Measurements from ENCODE around the gene OR4E2.
"Not testable (repeated sequence)": the region's sequence is repeated elsewhere in the genome, so short reads cannot be mapped to it uniquely, and the experiment has no call there.

The OR4E2 gene

DNA sequence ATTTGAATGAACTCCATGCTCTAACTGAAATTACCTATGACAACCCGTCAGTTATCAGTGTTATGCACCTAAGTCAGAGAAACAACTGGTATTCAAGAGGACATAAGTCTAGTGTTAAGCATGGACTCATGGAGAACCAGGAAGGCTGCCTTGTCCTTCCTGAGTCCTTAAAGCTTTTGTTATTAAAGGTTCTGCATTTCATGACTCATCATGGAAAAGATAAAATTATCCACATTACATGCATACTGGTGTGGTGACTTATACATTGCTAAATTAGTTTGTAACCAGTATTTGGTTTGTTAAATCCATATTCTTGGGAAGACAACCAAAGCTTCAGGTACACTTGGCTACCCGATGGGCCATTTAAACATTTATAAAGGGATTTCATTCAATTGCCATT is 26.4 kb downstream of the OR4E2 start:
- TF ChIP-seq, protein P1, sequence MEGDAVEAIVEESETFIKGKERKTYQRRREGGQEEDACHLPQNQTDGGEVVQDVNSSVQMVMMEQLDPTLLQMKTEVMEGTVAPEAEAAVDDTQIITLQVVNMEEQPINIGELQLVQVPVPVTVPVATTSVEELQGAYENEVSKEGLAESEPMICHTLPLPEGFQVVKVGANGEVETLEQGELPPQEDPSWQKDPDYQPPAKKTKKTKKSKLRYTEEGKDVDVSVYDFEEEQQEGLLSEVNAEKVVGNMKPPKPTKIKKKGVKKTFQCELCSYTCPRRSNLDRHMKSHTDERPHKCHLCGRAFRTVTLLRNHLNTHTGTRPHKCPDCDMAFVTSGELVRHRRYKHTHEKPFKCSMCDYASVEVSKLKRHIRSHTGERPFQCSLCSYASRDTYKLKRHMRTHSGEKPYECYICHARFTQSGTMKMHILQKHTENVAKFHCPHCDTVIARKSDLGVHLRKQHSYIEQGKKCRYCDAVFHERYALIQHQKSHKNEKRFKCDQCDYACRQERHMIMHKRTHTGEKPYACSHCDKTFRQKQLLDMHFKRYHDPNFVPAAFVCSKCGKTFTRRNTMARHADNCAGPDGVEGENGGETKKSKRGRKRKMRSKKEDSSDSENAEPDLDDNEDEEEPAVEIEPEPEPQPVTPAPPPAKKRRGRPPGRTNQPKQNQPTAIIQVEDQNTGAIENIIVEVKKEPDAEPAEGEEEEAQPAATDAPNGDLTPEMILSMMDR (conservative IDR thresholded peaks at IDR 0.05; ENCODE audit: low read depth): no peak
- ChIA-PET POLR2A (ENCODE audit: low non-redundant PET) (no interaction called here), CTCF (no interaction called here)
- no peak overlapping the region for H3K27ac ChIP-seq
- no peak for DNase-seq (ENCODE audit: low spot score)

DNA sequence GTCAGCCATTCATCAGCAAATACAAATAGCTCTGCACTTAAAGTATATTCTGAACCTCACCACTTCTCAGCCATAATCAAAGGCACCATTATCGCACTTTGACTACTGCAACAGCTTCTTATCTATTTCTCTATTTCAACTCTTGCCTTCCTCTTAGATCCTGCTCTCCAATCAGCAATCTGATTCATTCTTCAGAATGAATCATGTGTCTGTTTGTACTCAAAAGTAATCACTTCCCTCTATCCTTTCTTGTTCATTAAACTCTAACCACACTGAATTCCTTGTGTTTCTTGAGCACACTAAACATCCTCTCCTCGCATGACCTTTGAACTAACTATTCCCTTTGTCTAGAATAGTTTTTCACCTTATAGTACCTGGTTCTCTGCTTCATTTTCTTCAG is 32.8 kb downstream of the OR4E2 start:
- CTCF ChIA-PET: interaction anchor here (0.6 to 1.0 kb wide), 3 partner anchors 13 to 527 kb away, joined by 3 read pairs; no protein-coding TSS in a partner anchor
- TF ChIP-seq, protein P1 (conservative IDR thresholded peaks at IDR 0.05; ENCODE audit: low read depth): no peak
- POLR2A ChIA-PET (ENCODE audit: low non-redundant PET): no interaction called here
- no peak for DNase-seq (ENCODE audit: low spot score)
- no peak overlapping the region for H3K27ac ChIP-seq

DNA sequence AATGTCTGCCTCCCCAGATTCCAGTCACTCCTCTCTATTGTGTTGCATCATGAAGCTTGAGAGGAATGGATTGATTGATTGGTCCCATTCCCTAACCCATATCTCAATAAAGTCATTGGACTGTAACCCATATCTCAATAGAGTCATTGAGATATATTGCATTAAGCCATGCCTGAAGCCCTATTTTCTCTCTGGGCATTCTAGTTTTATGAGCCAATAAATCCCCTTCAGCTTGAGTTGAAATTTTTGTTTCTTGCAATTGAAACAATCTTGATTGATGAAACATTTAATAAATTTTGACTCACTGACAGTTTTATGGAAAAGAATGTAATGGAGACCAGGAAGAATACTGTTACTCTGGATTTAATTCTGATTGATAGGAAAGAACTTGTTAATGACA is 40.8 kb downstream of the OR4E2 start:
- CTCF ChIA-PET: no interaction called here
- TF ChIP-seq, protein P1 (conservative IDR thresholded peaks at IDR 0.05; ENCODE audit: low read depth): no peak
- no peak for DNase-seq (ENCODE audit: low spot score)
- H3K27ac ChIP-seq: no peak overlapping the region
- POLR2A ChIA-PET (ENCODE audit: low non-redundant PET): no interaction called here

DNA sequence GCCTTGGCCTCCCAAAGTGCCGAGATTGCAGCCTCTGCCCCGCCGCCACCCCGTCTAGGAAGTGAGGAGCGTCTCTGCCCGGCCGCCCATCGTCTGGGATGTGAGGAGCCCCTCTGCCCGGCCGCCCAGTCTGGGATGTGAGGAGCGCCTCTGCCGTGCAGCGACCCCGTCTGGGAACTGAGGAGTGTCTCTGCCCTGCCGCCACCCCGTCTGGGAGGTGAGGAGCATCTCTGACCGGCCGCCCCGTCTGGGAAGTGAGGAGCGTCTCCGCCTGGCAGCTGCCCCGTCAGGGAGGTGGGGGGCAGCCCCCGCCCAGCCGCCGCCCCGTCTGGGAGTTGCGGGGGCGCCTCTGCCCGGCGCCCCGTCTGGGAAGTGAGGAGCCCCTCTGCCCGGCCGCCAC is 44.0 kb downstream of the OR4E2 start:
- DNase-seq (ENCODE audit: low spot score); CTCF ChIA-PET: not testable (repeated sequence)

DNA sequence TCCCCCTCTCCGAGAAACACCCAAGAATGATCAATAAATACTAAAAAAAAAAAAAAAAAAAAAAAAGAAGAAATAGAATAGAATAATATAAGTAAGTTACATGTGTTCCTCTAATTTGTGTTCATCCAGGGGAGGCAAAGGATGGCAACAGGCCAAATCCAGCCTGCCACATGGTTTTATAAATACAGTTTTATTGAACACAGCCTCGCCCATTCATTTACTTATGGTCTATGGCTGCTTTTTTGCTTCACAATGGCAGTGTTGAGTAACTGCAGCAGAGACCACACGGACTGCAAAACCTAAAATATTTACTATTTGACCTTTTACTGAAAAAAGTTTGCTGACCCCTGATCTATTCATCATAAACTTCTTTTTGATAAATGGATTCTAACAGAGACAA is 44.9 kb downstream of the OR4E2 start:
- CTCF ChIA-PET: interaction anchor here (0.8 kb wide), 1 partner anchor 13 kb away, joined by 3 read pairs; no protein-coding TSS in a partner anchor
- POLR2A ChIA-PET (ENCODE audit: low non-redundant PET); H3K27ac ChIP-seq; DNase-seq (ENCODE audit: low spot score): not testable (repeated sequence)

More for the DNA sequence above, 44.0 kb downstream of the OR4E2 start:
- H3K27ac ChIP-seq; POLR2A ChIA-PET (ENCODE audit: low non-redundant PET): not testable (repeated sequence)

DNA sequence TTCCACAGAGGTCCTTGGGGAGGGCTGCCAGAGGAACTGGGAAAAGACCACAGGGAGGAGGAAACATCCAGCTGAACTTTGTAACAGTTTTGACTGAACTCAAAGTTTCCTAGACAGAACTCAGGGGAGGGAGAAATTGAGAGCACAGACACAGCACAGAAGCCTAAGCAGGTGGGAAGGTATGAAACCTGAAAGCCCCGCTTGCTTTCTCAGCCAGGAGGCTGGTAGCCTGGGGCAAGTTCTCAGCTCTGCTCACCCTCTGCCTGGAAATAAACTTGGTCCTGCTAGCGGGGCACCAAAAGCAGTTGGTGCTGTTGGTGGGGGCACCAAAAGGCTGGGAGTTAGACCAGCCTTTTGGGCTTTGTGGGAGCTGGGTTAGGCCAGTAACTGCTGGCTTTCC is 45.9 kb downstream of the OR4E2 start:
- CTCF ChIA-PET: interaction anchor here (0.6 to 1.0 kb wide), 2 partner anchors 14 to 203 kb away, joined by 3 to 4 read pairs; no protein-coding TSS in a partner anchor
- POLR2A ChIA-PET (ENCODE audit: low non-redundant PET): no interaction called here
- DNase-seq (ENCODE audit: low spot score): no peak
- no peak overlapping the region for H3K27ac ChIP-seq
- TF ChIP-seq, protein P1 (conservative IDR thresholded peaks at IDR 0.05; ENCODE audit: low read depth): no peak

DNA sequence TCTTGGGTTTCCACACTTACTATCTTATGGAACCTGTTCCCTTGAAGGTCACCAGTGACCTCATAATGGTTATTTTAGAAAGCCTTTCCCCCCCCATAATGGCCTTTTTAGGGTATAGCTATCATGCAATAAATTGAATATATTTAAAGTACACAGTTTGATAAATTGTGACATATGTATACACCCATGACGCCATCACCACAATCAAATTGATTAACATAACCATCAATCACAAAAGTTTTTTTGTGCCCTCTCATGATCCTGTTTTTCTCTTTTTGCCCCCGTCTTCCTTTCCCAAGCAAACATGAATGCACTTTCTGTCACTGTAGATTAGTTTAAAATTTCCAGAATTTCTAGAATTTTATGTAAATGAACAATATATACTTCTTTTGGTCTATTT is 48.7 kb downstream of the OR4E2 start:
- TF ChIP-seq, protein P1 (conservative IDR thresholded peaks at IDR 0.05; ENCODE audit: low read depth): no peak
- POLR2A ChIA-PET (ENCODE audit: low non-redundant PET): no interaction called here
- CTCF ChIA-PET: no interaction called here
- no peak for DNase-seq (ENCODE audit: low spot score)
- no peak overlapping the region for H3K27ac ChIP-seq
